SK-N-SH (cell line): ENCODE data around the gene TDRD9. TPM values are rescaled to one million over a fixed set of nuclear protein-coding genes. Genes with fewer than 3 reads are reported as not detected.
A peak's percentile ranks its signal among the peaks of the same experiment; 100 is the strongest.

Experiments
- CTCF ChIA-PET: fragments of 300-600, 350-600 bp; formaldehyde crosslinking; extraction: SDS; loops from one replicate; lab custom pipeline; 2021; lab: Yijun Ruan, JAX
- POLR2A ChIA-PET: fragments of 350-600 bp; sonication (Branson Sonifier 250); formaldehyde crosslinking; extraction: SDS; loops from one replicate; lab custom pipeline; 2020; ENCODE audit warnings: antibody characterized with exemption, inconsistent platforms; lab: Yijun Ruan, JAX
- DNase-seq: peaks from one replicate; pipeline ENCODE4 v3.0.0; 2012
- H2AFZ ChIP-seq: fragments of 200-600 bp; sonication (generic); 2 replicates; pipeline ENCODE4 v1.8.1; 2016; ENCODE audit warnings: antibody characterized with exemption, mild to moderate bottlenecking, low read depth
- H3F3A ChIP-seq: fragments of 200-600 bp; sonication (generic); replicated peaks from 2 replicates; pipeline ENCODE3; 2016; ENCODE audit warnings: antibody characterized with exemption, mild to moderate bottlenecking; ENCODE audit not compliant: insufficient read depth
- H3K27ac ChIP-seq, 2 experiments: fragments of 200-500 bp in 1 of 2; fragments of 200-600 bp in 1 of 2; sonication (Bioruptor generic) in 1 of 2; sonication (generic), shearing (Covaris generic) in 1 of 2; 2 replicates each; pipeline versions ENCODE4 v1.5.1 to v1.6.1; 2014 to 2016; ENCODE audit warnings: low read depth in 2 of 2, inconsistent platforms in 1 of 2, low read length in 1 of 2, mild to moderate bottlenecking in 1 of 2, mixed read lengths in 1 of 2
- H3K27me3 ChIP-seq: fragments of 200-600 bp; sonication (generic), shearing (Covaris generic); 2 replicates; pipeline ENCODE4 v1.6.1; 2016; ENCODE audit warnings: mixed run types; ENCODE audit not compliant: insufficient read depth
- H3K36me3 ChIP-seq, 2 experiments: fragments of 200-500 bp in 1 of 2; fragments of 200-600 bp in 1 of 2; sonication (Bioruptor generic) in 1 of 2; sonication (generic) in 1 of 2; replicated peaks in 1 of 2; 2 replicates each; pipeline versions ENCODE3 to v1.5.1; 2014 to 2016; ENCODE audit warnings: low read length in 1 of 2, mild to moderate bottlenecking in 1 of 2; ENCODE audit not compliant: insufficient read depth in 2 of 2, control insufficient read depth in 1 of 2
- H3K4me1 ChIP-seq, 2 experiments: fragments of 200-500 bp in 1 of 2; fragments of 200-600 bp in 1 of 2; sonication (Bioruptor generic) in 1 of 2; sonication (generic), shearing (Covaris generic) in 1 of 2; 2 replicates each; pipeline versions ENCODE4 v1.5.1 to v1.6.1; 2014 to 2016; ENCODE audit warnings: low read depth in 1 of 2, low read length in 1 of 2, mixed run types in 1 of 2; ENCODE audit not compliant: insufficient read depth in 2 of 2, control insufficient read depth in 1 of 2
- H3K4me2 ChIP-seq: fragments of 200-600 bp; sonication (generic), shearing (Covaris generic); 2 replicates; pipeline ENCODE4 v1.6.1; 2017; ENCODE audit warnings: mixed run types
- H3K4me3 ChIP-seq, 2 experiments: fragments of 200-500 bp in 1 of 2; fragments of 200-600 bp in 1 of 2; sonication (Bioruptor generic) in 1 of 2; sonication (generic), shearing (Covaris generic) in 1 of 2; 2 replicates each; pipeline versions ENCODE4 v1.5.1 to v1.8.1; 2014 to 2016; ENCODE audit warnings: low read depth in 2 of 2, inconsistent platforms in 1 of 2, low read length in 1 of 2, mild to moderate bottlenecking in 1 of 2, mixed read lengths in 1 of 2, moderate library complexity in 1 of 2
- H3K79me2 ChIP-seq: fragments of 200-600 bp; sonication (generic); 2 replicates; pipeline ENCODE4 v1.8.1; 2017; ENCODE audit warnings: mild to moderate bottlenecking; ENCODE audit not compliant: insufficient read depth
- H3K9ac ChIP-seq: fragments of 200-600 bp; sonication (generic); 2 replicates; pipeline ENCODE4 v1.6.1; 2017; ENCODE audit warnings: mixed run types
- H3K9me2 ChIP-seq: fragments of 200-600 bp; sonication (generic); 2 replicates; pipeline ENCODE4 v1.6.1; 2017; ENCODE audit warnings: mixed run types
- H3K9me3 ChIP-seq: fragments of 200-600 bp; sonication (generic); 2 replicates; pipeline ENCODE4 v1.6.1; 2017; ENCODE audit warnings: mixed run types, mild to moderate bottlenecking, moderate library complexity
- H4K20me1 ChIP-seq: fragments of 200-600 bp; sonication (generic); 2 replicates; pipeline ENCODE4 v1.6.1; 2017; ENCODE audit warnings: mild to moderate bottlenecking, mixed run types; ENCODE audit not compliant: insufficient read depth
- EZH2phosphoT487 ChIP-seq: fragments of 200-600 bp; sonication (generic); IDR thresholded peaks from 2 replicates; pipeline ENCODE4 v1.6.1; 2017; ENCODE audit warnings: low read depth, mixed run types, mild to moderate bottlenecking, antibody characterized with exemption, moderate library complexity, borderline replicate concordance
- FOXJ3 ChIP-seq: sonication (generic); formaldehyde crosslinking; IDR thresholded peaks from 2 replicates; pipeline ENCODE4 v1.5.1; 2020; ENCODE audit warnings: mild to moderate bottlenecking, missing genetic modification reagents
- MEF2A ChIP-seq: IDR thresholded peaks from 2 replicates; pipeline ENCODE4 v1.4.0; 2012; ENCODE audit warnings: low read depth, borderline replicate concordance
- NFIC ChIP-seq: IDR thresholded peaks from 2 replicates; pipeline ENCODE4 v1.4.0; 2012; ENCODE audit warnings: borderline replicate concordance
- RAD21 ChIP-seq: IDR thresholded peaks from 2 replicates; pipeline ENCODE4 v1.6.1; 2012; ENCODE audit warnings: mild to moderate bottlenecking, low read length
- RCOR1 ChIP-seq: fragments of 150-350 bp; IDR thresholded peaks from 2 replicates; pipeline ENCODE4 v1.6.1; 2017; ENCODE audit warnings: antibody characterized with exemption, low read length
- RXRA ChIP-seq: IDR thresholded peaks from 2 replicates; pipeline ENCODE4 v1.4.0; 2012; ENCODE audit warnings: low read depth, mild to moderate bottlenecking, borderline replicate concordance
- SIN3A ChIP-seq: IDR thresholded peaks from 2 replicates; pipeline ENCODE4 v1.6.1; 2012; ENCODE audit warnings: low read depth, mild to moderate bottlenecking, low read length, moderate library complexity, borderline replicate concordance
- TCF12 ChIP-seq: IDR thresholded peaks from 2 replicates; pipeline ENCODE4 v1.4.0; 2012
- YY1 ChIP-seq: IDR thresholded peaks from 2 replicates; pipeline ENCODE4 v1.4.0; 2012; ENCODE audit warnings: low read depth, mild to moderate bottlenecking
- WGBS: methylation state at CpG from one replicate; pipeline ENCODE4 v1.1.6; 2017; ENCODE audit warnings: low lambda C conversion rate; 5-methylcytosine and 5-hydroxymethylcytosine counted together
- polyA plus RNA-seq, 3 experiments: library from polyadenylated mRNA; depleted of rRNA; stranded (reverse); fragments of >200 nt; gene quantifications; 2 replicates each; pipeline ENCODE4 v1.2.3, GENCODE V29; 2012
- TF ChIP-seq, protein P1 (sequence below): fragments of 200-600 bp; sonication (generic); IDR thresholded peaks from 2 replicates; pipeline ENCODE4 v1.6.1; 2017; ENCODE audit warnings: antibody characterized with exemption, mild to moderate bottlenecking, moderate library complexity
- TF ChIP-seq, protein P2 (sequence below): IDR thresholded peaks from 2 replicates; pipeline ENCODE4 v1.4.0; 2012; ENCODE audit warnings: low read depth
- TF ChIP-seq, protein P3 (sequence below): fragments of 150-350 bp; IDR thresholded peaks from 2 replicates; pipeline ENCODE4 v1.6.1; 2017; ENCODE audit warnings: antibody characterized with exemption, low read length, low read depth, borderline replicate concordance

Gene TDRD9
- polyA plus RNA-seq, 1 of the 3 experiments (the other 2 are of a cell fraction), result not detected

DNA sequence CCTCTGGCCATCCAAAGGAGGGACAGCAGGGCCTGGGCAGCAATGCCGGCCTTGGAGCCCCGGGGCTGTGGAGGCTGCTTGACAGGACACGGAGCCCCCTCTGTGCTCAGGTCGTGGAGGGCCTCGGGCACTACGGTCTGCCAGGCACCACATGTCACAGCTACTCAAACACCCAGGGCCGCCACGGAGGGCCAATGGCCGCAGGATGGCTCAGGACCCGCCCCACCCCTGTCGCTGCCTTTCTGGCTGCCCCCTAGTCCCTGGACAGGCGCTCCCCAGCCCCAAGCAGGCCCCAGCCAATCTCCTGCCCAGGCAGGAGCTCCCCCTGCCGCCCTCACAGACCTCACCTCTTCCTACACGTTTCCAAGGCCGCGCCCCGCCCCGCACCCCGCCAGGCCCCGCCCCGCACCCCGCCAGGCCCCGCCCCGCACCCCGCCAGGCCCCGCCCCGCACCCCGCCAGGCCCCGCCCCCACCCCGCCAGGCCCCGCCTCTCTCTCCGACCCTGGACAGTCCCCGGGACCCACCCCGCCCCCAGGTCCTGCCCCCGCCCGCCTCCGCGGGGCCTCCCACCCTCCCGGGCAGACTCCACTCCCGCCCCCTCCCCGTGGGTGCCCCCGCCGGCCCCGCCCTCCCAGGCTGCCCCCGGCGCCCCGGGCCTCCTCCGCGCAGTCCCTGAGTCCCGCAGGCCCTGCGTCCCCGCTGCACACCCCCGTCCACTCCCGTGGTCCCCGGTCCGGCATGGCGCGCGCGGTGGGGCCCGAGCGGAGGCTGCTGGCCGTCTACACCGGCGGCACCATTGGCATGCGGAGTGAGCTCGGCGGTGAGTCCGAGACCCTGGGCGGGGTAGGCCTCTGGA, 157.0 kb downstream of the TDRD9 start, which contains the start of gene ASPG:
Gene ASPG, plus strand, starts transcription at position 669 of the 857 bp plus-strand sequence. Its CDS starts 71 bp downstream, at position 740.
- CTCF ChIA-PET, result interaction anchor here (1.0 to 3.1 kb wide), 3 partner anchors 9 to 45 kb away, joined by 3 to 19 read pairs (median 7); no protein-coding TSS in a partner anchor
- Histone ChIP-seq H3K27me3 (no peaks in the 10 kb centered on the region; the same call in 1 of the 2 replicates), H3K9me3 (no peaks in the 10 kb centered on the region), H3K4me3 (no peak within 1 kb of the TSS), H3K4me2 (no peak within 1 kb of the TSS), H3F3A (no peaks in the 10 kb centered on the region), H3K27ac (no peak within 1 kb of the TSS), H4K20me1 (no peaks in the 10 kb centered on the region), H3K4me1 (peaks cover 0 to 21% of the 10 kb centered on the region in 2 experiments; a peak in 1 of 4 replicates), H3K36me3 (no peaks in the 10 kb centered on the region), H3K9me2 (no peaks in the 10 kb centered on the region), H3K9ac (no peak within 1 kb of the TSS), H3K79me2 (no peaks in the 10 kb centered on the region), H2AFZ (no peak within 1 kb of the TSS)
- POLR2A ChIA-PET, result no interaction called here
- peak; percentile 50 for DNase-seq
- 92% methylated on average over 43 of the region's 70 CpGs for WGBS
- no peak for TF ChIP-seq NFIC
- TF ChIP-seq MEF2A, result no peak
- TF ChIP-seq FOXJ3 (CRISPR knock-in tag), result no peak

DNA sequence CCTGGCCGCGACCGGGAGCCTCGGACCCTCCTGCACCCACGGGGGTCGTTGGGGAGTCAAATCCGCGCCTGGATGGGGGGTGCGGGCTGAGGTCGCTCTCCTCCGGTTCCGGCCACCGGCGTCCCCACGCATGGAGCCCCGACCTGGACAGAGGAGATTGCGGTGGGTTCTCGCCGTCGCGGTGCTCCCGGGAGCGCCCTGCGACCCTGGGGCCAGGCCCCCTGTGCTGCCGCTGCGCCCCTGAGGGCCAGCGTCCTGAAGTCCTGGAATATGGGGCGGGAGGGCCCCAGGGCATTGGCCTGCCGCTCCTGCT, 157.6 kb downstream of the TDRD9 start:
- H3K36me3 ChIP-seq, result no peaks in the 10 kb centered on the region
- H3K4me2 ChIP-seq, result no peak overlapping the region
- no peaks in the 10 kb centered on the region for H3K9me2 ChIP-seq
- CTCF ChIA-PET, result interaction anchor here (1.8 to 4.5 kb wide), 3 partner anchors 9 to 43 kb away, joined by 5 to 46 read pairs (median 7); no protein-coding TSS in a partner anchor
- WGBS, result 60% methylated on average over 6 of the region's 29 CpGs
- H4K20me1 ChIP-seq, result no peaks in the 10 kb centered on the region
- no peak overlapping the region for H3K9ac ChIP-seq
- no peaks in the 10 kb centered on the region for H3K9me3 ChIP-seq
- H3K4me3 ChIP-seq, result no peak overlapping the region
- peak; percentile 33 for DNase-seq
- H3K27me3 ChIP-seq, result no peaks in the 10 kb centered on the region; the same call in 1 of the 2 replicates
- no peak overlapping the region for H3K27ac ChIP-seq
- no peaks in the 10 kb centered on the region for H3F3A ChIP-seq
- H2AFZ ChIP-seq, result no peak overlapping the region
- H3K79me2 ChIP-seq, result no peaks in the 10 kb centered on the region
- TF ChIP-seq RCOR1 (no peak), EZH2phosphoT487 (no peak), RAD21 (no peak), TCF12 (no peak), SIN3A (no peak), YY1 (no peak), RXRA (no peak)
- TF ChIP-seq, protein P1, sequence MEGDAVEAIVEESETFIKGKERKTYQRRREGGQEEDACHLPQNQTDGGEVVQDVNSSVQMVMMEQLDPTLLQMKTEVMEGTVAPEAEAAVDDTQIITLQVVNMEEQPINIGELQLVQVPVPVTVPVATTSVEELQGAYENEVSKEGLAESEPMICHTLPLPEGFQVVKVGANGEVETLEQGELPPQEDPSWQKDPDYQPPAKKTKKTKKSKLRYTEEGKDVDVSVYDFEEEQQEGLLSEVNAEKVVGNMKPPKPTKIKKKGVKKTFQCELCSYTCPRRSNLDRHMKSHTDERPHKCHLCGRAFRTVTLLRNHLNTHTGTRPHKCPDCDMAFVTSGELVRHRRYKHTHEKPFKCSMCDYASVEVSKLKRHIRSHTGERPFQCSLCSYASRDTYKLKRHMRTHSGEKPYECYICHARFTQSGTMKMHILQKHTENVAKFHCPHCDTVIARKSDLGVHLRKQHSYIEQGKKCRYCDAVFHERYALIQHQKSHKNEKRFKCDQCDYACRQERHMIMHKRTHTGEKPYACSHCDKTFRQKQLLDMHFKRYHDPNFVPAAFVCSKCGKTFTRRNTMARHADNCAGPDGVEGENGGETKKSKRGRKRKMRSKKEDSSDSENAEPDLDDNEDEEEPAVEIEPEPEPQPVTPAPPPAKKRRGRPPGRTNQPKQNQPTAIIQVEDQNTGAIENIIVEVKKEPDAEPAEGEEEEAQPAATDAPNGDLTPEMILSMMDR, result no peak
- TF ChIP-seq, protein P2, sequence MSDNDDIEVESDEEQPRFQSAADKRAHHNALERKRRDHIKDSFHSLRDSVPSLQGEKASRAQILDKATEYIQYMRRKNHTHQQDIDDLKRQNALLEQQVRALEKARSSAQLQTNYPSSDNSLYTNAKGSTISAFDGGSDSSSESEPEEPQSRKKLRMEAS, result no peak
- TF ChIP-seq, protein P3, sequence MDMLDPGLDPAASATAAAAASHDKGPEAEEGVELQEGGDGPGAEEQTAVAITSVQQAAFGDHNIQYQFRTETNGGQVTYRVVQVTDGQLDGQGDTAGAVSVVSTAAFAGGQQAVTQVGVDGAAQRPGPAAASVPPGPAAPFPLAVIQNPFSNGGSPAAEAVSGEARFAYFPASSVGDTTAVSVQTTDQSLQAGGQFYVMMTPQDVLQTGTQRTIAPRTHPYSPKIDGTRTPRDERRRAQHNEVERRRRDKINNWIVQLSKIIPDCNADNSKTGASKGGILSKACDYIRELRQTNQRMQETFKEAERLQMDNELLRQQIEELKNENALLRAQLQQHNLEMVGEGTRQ, result no peak
- TF ChIP-seq, all 33 proteins: peak for 0
- POLR2A ChIA-PET, result no interaction called here
- H3K4me1 ChIP-seq, result peaks cover 0 to 21% of the 10 kb centered on the region in 2 experiments; a peak in 1 of 4 replicates
